NCI-H69 (cell line): ENCODE data around the gene KCNG1.
A peak's percentile ranks its signal among the peaks of the same experiment; 100 is the strongest.
"Not testable (repeated sequence)": the region's sequence is repeated elsewhere in the genome, so short reads cannot be mapped to it uniquely, and the experiment has no call there.

Experiments
- DNase-seq: peaks from one replicate; lab custom pipeline; 2025; lab: John Stamatoyannopoulos, UW

KCNG1 gene

GRCh38 chr20:50982363-50982762, 40.5 kb downstream of the KCNG1 start:
- peak; percentile 69 for DNase-seq

DNA sequence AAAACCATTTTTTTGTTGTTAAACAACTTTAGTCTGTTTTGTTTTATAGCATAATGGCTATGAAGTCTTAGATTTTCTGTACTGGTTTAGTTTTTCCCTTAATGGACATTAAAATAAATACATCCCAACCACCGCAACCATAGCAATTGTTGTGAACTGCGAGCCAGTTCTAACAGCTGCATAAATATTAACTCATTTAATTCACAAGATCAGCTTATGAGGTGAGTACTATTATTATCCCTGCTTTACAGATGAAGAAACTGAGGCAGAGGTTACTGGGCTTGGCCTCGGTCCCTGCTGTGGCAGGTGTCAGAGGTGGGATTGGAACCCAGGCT, 41.2 kb downstream of the KCNG1 start:
- DNase-seq, result no peak

GRCh38 chr20:50980851-50981713, 41.8 kb downstream of the KCNG1 start:
- DNase-seq, result peak; percentile 52

GRCh38 chr20:50980071-50980681, 42.7 kb downstream of the KCNG1 start:
- DNase-seq, result no peak

DNA sequence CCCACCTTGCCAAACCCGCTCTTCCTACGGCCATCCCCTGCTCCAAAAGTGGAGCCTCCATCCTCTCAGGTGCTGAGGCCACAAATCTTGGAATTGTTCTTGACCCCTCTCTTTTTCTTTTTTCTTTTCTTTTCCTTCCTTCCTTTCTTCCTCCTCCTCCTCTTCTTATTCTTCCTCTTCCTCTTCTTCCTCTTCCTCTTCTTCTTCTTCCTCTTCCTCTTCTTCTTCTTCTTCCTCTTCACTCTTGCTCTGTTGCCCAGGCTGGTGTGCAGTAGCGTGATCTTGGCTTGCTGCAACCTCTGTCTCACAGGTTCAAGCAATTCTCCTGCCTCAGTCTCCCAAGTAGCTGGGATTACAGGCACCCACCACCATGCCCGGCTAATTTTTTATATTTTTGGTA, 44.4 kb downstream of the KCNG1 start:
- not testable (repeated sequence) for DNase-seq

- no peak for DNase-seq
Observed at GRCh38 chr20:50977066-50978021, 45.6 kb downstream of the KCNG1 start.

DNA sequence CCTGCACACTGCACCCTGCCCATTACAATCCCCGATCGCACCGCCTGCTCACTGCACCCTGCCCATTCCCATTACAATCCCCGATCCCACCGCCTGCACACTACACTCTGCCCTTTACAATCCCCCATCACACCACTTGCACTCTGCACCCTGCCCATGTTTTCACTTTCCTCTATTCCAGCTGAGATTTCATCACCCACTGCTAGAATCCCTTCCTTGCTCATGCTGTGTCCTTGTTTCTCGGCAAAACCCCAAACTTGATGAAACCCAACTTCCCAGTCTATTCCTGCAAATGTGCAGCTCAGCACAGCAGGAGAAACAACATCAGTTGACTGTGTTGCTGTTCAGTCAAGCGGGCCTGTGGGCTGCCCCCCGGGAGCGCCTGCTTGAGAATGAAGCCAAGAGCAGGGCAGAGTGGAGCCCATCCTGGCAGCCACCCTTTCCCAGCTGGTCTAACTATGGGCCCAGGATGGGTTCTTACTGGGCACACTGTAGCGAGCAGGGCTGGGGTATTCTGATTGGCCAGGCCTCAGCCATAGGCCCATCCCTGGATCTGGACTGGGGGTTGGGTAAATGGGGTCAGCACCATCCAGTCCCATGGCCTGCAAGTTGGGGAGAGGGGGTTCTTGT, 47.1 kb downstream of the KCNG1 start:
- no peak for DNase-seq

- DNase-seq, result no peak
Observed at GRCh38 chr20:50969912-50970311, 53.0 kb downstream of the KCNG1 start.

GRCh38 chr20:50969435-50969834, 53.5 kb downstream of the KCNG1 start:
- no peak for DNase-seq

DNA sequence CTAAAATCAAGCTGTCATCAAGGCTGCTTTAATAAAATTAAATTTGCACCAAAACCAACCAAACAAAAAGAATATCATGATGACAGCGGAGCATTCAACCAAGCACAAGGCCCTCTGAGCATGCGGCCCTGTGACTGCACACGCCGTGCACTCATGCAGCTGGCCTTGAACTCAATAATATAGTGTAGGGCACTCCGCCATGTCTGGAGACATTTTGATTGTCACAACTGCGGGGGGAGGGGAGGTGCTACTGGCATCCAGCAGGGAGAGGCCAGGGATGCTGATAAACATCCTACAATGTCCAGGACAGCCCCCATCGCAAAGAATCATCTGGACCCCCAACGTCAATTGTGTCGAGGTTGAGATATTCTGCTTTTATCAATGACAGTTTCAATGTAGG, 54.6 kb downstream of the KCNG1 start:
- no peak for DNase-seq

DNA sequence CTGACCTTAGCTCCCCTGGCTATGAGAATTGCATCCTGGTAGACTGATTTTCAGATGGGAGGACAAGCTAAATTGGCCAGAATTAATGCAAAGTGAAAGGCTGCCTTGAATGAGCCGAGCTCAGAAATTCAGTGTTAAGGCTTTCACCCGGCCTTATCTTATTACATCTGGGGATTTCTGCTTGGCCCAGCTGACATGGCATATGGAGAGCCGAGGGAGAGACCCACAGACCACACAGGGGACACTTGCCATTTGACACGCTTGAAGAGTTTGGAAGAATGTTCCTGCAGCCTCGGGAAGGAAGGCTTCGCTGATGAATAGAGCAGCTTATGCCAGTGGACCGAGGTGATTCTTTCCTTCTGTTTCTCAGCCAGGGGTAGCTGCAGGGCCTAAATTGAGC, 55.3 kb downstream of the KCNG1 start:
- DNase-seq, result no peak

DNA sequence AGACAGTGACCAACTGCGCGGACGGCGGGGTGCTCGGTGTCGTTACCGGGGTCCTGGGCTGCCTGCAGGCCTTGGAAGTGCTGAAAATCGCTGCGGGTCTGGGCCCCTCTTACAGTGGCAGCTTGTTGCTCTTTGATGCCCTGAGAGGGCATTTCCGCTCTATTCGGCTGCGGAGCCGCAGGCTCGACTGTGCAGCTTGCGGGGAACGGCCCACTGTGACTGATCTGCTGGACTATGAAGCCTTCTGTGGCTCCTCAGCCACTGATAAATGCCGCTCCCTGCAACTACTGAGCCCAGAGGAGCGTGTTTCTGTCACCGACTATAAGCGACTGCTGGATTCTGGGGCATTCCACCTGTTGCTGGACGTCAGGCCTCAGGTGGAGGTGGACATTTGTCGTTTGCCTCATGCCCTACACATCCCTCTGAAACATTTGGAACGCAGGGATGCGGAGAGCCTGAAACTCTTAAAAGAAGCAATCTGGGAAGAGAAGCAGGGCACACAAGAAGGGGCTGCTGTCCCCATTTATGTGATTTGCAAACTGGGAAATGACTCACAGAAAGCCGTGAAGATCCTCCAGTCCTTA, 63.3 kb downstream of the KCNG1 start:
- DNase-seq, result no peak

- DNase-seq, result peak; percentile 89
Observed at GRCh38 chr20:50958615-50959542, 64.0 kb downstream of the KCNG1 start, which contains the start of gene MOCS3. MOCS3 (plus strand) TSS chr20:50958818; CDS start chr20:50958843, 25 bp downstream.

GRCh38 chr20:50957798-50958614, 64.9 kb downstream of the KCNG1 start, which contains the start of gene DPM1:
DPM1 (minus strand) TSS chr20:50958532; CDS start chr20:50958523, 9 bp downstream.
- DNase-seq, result peak; percentile 89

GRCh38 chr20:50957276-50957675, 65.6 kb downstream of the KCNG1 start:
- DNase-seq, result no peak

DNA sequence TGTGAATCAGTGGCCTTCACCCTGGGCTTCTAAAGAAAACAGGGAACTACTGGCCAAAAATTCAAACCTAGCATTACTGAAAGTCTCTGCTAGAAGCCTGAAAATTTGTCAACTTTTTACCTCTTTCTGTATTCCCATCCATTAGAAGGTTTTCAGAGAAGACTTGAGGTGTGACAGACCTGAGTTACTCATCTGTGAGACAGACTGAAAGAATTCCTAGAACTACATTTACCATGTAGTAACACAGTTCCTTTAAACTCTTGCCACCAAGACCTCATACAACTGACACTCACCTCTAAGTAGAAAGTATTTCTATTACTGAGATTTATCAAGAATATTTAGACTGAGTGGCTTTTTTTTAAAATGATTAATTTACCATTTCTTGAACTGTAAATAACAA, 69.1 kb downstream of the KCNG1 start:
- DNase-seq, result no peak
